IMR-90 (cell line): ENCODE measurements around the gene FADD. TPM values are rescaled to one million over a fixed set of nuclear protein-coding genes. Genes with fewer than 3 reads are reported as not detected.
A peak's percentile ranks its signal among the peaks of the same experiment; 100 is the strongest.

Experiments used
- ATAC-seq: fragments of 200-7000 bp; cut with Tn5 transposase; 2 replicates; pipeline ENCODE4 v1.9.1; 2020; ENCODE audit warnings: low read depth, mild to moderate bottlenecking, moderate library complexity
- BruUV-seq: library from RNA; stranded (reverse); fragments of 400-500 nt; replicated peaks from 2 replicates; lab custom pipeline; 2021; lab: Mats Ljungman, UMichigan
- CTCF ChIA-PET: fragments of 300-600 bp; formaldehyde crosslinking; extraction: SDS; loops from one replicate; lab custom pipeline; 2021; ENCODE audit warnings: antibody characterized with exemption; lab: Yijun Ruan, JAX
- POLR2A ChIA-PET: fragments of 300-600 bp; sonication (Branson Sonifier 250); formaldehyde crosslinking; loops from one replicate; lab custom pipeline; 2022; ENCODE audit warnings: antibody characterized with exemption; ENCODE audit not compliant: unreplicated experiment; lab: Charles Lee
- DNase-seq: peaks from one replicate; pipeline ENCODE4 v3.0.0; 2013
- H2AFZ ChIP-seq: replicated peaks from 2 replicates; pipeline ENCODE3; 2013; ENCODE audit warnings: low read length, mild to moderate bottlenecking; ENCODE audit not compliant: poor library complexity
- H2AK5ac ChIP-seq: 2 replicates; pipeline ENCODE4 v1.6.1; 2013; ENCODE audit warnings: low read depth, low read length, inconsistent platforms
- H2AK9ac ChIP-seq: replicated peaks from 2 replicates; pipeline ENCODE3; 2013; ENCODE audit warnings: mild to moderate bottlenecking, low read depth, low read length, moderate library complexity; ENCODE audit not compliant: poor library complexity
- H2BK120ac ChIP-seq: 2 replicates; pipeline ENCODE4 v1.6.1; 2013; ENCODE audit warnings: low read depth, low read length, inconsistent platforms
- H2BK15ac ChIP-seq: 3 replicates; pipeline ENCODE4 v1.6.1; 2013; ENCODE audit warnings: low read depth, low read length, inconsistent platforms
- H2BK20ac ChIP-seq: 2 replicates; pipeline ENCODE4 v1.6.1; 2013; ENCODE audit warnings: low read depth, mild to moderate bottlenecking, inconsistent platforms, low read length, moderate library complexity
- H2BK5ac ChIP-seq: 2 replicates; pipeline ENCODE4 v1.6.1; 2013; ENCODE audit warnings: mild to moderate bottlenecking, low read depth, low read length, inconsistent platforms; ENCODE audit not compliant: poor library complexity, severe bottlenecking
- H3K14ac ChIP-seq: replicated peaks from 2 replicates; pipeline ENCODE4 v1.6.1; 2013; ENCODE audit warnings: low read depth, low read length, inconsistent platforms
- H3K18ac ChIP-seq: 2 replicates; pipeline ENCODE4 v1.6.1; 2013; ENCODE audit warnings: low read depth, low read length, control low read depth
- H3K23ac ChIP-seq: 2 replicates; pipeline ENCODE4 v1.6.1; 2013; ENCODE audit warnings: low read depth, low read length, inconsistent platforms
- H3K27ac ChIP-seq: 2 replicates; pipeline ENCODE4 v1.5.1; 2013; ENCODE audit warnings: mild to moderate bottlenecking, control low read depth, low read length; ENCODE audit not compliant: insufficient read depth
- H3K27me3 ChIP-seq: 2 replicates; pipeline ENCODE4 v1.6.1; 2013; ENCODE audit warnings: low read length; ENCODE audit not compliant: control insufficient read depth, insufficient read depth
- H3K36me3 ChIP-seq: 2 replicates; pipeline ENCODE4 v1.6.1; 2013; ENCODE audit warnings: low read length, mixed read lengths; ENCODE audit not compliant: control insufficient read depth, insufficient read depth
- H3K4ac ChIP-seq: 2 replicates; pipeline ENCODE4 v1.6.1; 2013; ENCODE audit warnings: low read depth, low read length, inconsistent platforms
- H3K4me1 ChIP-seq: 2 replicates; pipeline ENCODE4 v1.6.1; 2013; ENCODE audit warnings: low read length, mixed read lengths; ENCODE audit not compliant: control insufficient read depth, insufficient read depth
- H3K4me2 ChIP-seq: 2 replicates; pipeline ENCODE4 v1.6.1; 2013; ENCODE audit warnings: low read depth, mild to moderate bottlenecking, control low read depth, low read length, moderate library complexity
- H3K4me3 ChIP-seq: 2 replicates; pipeline ENCODE4 v1.5.1; 2013; ENCODE audit warnings: low read depth, mild to moderate bottlenecking, control low read depth, low read length, moderate library complexity; ENCODE audit not compliant: insufficient read depth
- H3K56ac ChIP-seq: 2 replicates; pipeline ENCODE4 v1.6.1; 2013; ENCODE audit warnings: low read length, inconsistent platforms; ENCODE audit not compliant: insufficient read depth; ENCODE audit errors: extremely low read depth
- H3K79me1 ChIP-seq, 2 experiments: 2 replicates each; pipeline ENCODE4 v1.6.1; 2013; ENCODE audit warnings: low read length in 2 of 2, inconsistent platforms in 1 of 2, low read depth in 1 of 2
- H3K9ac ChIP-seq: 2 replicates; pipeline ENCODE4 v1.6.1; 2013; ENCODE audit warnings: low read depth, low read length, control low read depth
- H3K9me1 ChIP-seq: 2 replicates; pipeline ENCODE4 v1.6.1; 2013; ENCODE audit warnings: low read length, inconsistent platforms; ENCODE audit not compliant: insufficient read depth
- H3K9me3 ChIP-seq: 2 replicates; pipeline ENCODE4 v1.6.1; 2013; ENCODE audit warnings: low read length; ENCODE audit not compliant: control insufficient read depth, insufficient read depth
- H4K20me1 ChIP-seq: 2 replicates; pipeline ENCODE4 v1.6.1; 2013; ENCODE audit warnings: low read length, inconsistent platforms; ENCODE audit not compliant: insufficient read depth
- H4K5ac ChIP-seq: 2 replicates; pipeline ENCODE4 v1.6.1; 2013; ENCODE audit warnings: mild to moderate bottlenecking, low read depth, low read length, control low read depth
- H4K8ac ChIP-seq, 2 experiments: 2 replicates each; pipeline ENCODE4 v1.6.1; 2013; ENCODE audit warnings: low read depth in 2 of 2, low read length in 2 of 2, control low read depth in 1 of 2, inconsistent platforms in 1 of 2
- H4K91ac ChIP-seq: 2 replicates; pipeline ENCODE4 v1.6.1; 2013; ENCODE audit warnings: low read depth, low read length, inconsistent platforms; ENCODE audit not compliant: insufficient read depth
- BHLHE40 ChIP-seq: fragments of 150-350 bp; IDR thresholded peaks from 2 replicates; pipeline ENCODE4 v1.6.1; 2016; ENCODE audit warnings: mild to moderate bottlenecking, low read depth, low read length
- ELK1 ChIP-seq: fragments of 150-350 bp; IDR thresholded peaks from 2 replicates; pipeline ENCODE4 v1.6.1; 2016; ENCODE audit warnings: low read depth, mild to moderate bottlenecking, low read length, moderate library complexity, borderline replicate concordance
- FOS ChIP-seq: fragments of 150-350 bp; IDR thresholded peaks from 2 replicates; pipeline ENCODE4 v1.6.1; 2016; ENCODE audit warnings: low read depth, low read length
- NFE2L2 ChIP-seq: fragments of 150-350 bp; IDR thresholded peaks from 2 replicates; pipeline ENCODE4 v1.6.1; 2016; ENCODE audit warnings: low read depth, mild to moderate bottlenecking, low read length
- RFX5 ChIP-seq: IDR thresholded peaks from 2 replicates; pipeline ENCODE4 v1.8.0; 2012; ENCODE audit warnings: low read depth, mild to moderate bottlenecking, low read length, moderate library complexity
- USF2 ChIP-seq: fragments of 150-350 bp; IDR thresholded peaks from 2 replicates; pipeline ENCODE4 v1.6.1; 2017; ENCODE audit warnings: mild to moderate bottlenecking, antibody characterized with exemption, low read length, low read depth
- WGBS, 2 experiments: methylation state at CpG; one replicate each; pipeline versions ENCODE4 v1.1.5 to v1.1.7; 2013; ENCODE audit warnings: missing lambda C conversion rate in 2 of 2; ENCODE audit not compliant: insufficient read length in 1 of 2; ENCODE audit errors: extremely low coverage in 2 of 2; 5-methylcytosine and 5-hydroxymethylcytosine counted together
- dilution Hi-C: fragments of 300-500 bp; cut with HindIII; formaldehyde crosslinking; loops from one replicate; pipeline ENCODE4 v1.14.3; 2018; ENCODE audit warnings: low sequenced_read_pairs; ENCODE audit not compliant: unreplicated experiment
- in situ Hi-C: fragments of 300-500 bp; cut with MboI; formaldehyde crosslinking; loops from 3 replicates; pipeline ENCODE4 v1.14.3; 2019; ENCODE audit warnings: low sequenced_read_pairs, inconsistent platforms, mixed read lengths
- intact Hi-C: fragments of 100-400 bp; cut with micrococcal nuclease; formaldehyde crosslinking; loops from 2 replicates; pipeline ENCODE4 v1.10.0; 2022
- polyA plus RNA-seq, 3 experiments: library from polyadenylated mRNA; depleted of rRNA; stranded (reverse); fragments of >200 nt; gene quantifications; 2 replicates each; pipeline ENCODE4 v1.2.3, GENCODE V29; 2012; ENCODE audit warnings: low replicate concordance in 1 of 3
- total RNA-seq: library from RNA; depleted of rRNA; stranded (reverse); fragments of >200 nt; gene quantifications from 2 replicates; pipeline ENCODE4 v1.2.3, GENCODE V29; 2012
- TF ChIP-seq, protein P1 (sequence below): conservative IDR thresholded peaks from 2 replicates; pipeline ENCODE4 v1.5.1; 2012; ENCODE audit warnings: mild to moderate bottlenecking, low read depth, low read length, improper control_type of control experiment

Gene FADD
- total and polyA plus RNA-seq, 2 of the 4 experiments (the other 2 are of a cell fraction): 38.1 to 44.4 TPM

DNA sequence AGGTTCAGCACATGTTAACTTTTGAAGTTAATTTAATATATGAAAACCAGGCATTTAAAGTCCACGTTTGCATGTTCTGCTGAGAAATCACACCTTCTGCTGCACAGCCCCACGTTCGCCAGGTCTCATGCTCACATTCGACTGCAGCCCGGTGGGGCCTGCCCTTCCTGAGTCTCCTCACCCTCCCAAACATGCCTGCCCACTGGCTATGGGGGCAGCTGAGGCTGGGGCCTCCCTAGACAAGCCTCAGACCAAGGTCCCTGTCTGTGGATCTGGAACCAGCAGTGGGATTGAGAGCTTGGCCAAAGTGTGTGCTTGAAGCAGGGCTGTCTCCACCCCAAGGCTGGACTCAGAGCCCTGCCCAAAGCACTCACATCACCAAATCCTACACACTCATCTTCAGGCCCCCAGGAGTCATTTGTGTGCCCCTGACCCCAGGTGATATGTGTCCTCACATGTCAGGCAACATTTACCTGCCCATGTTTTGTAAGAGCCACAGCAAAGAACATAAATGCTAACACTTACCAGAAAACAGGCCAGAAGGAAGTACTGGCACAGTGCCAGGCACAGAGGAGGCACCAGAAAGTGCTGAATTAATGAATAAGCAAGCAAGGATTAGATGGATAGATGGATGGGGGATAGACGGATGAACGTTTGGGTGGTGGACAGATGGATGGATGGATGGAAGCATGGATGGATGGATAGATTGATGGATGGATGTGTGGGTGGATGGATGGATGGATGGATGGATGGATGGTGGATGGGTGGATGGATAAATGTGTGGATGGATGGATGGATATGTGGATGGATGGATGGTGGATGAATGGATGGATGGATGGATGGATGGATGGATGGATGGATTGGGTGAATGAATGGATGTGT lies 9.4 kb upstream of the FADD start:
- 60 to 100% methylated on average over 1 to 2 of the region's 7 CpGs for WGBS, 2 experiments
- Histone ChIP-seq H2AK5ac (no peak overlapping the region), H2BK120ac (no peak overlapping the region), H2BK5ac (peak overlapping the region; percentile 18), H3K27me3 (peaks cover 2% of the 10 kb centered on the region; the same call in 1 of the 2 replicates), H4K91ac (no peak overlapping the region), H3K9me3 (no peaks in the 10 kb centered on the region), H3K4me3 (no peak overlapping the region), H4K5ac (no peak overlapping the region), H3K18ac (no peak overlapping the region), H3K14ac (no peak overlapping the region), H3K9me1 (peaks cover 9% of the 10 kb centered on the region; the same call in 1 of the 2 replicates), H2BK15ac (no peak overlapping the region), H2AK9ac (no peak overlapping the region), H3K9ac (no peak overlapping the region), H2AFZ (no peak overlapping the region), H3K36me3 (no peaks in the 10 kb centered on the region), H3K23ac (no peak overlapping the region), H2BK20ac (no peak overlapping the region), H3K4ac (no peak overlapping the region), H3K56ac (no peak overlapping the region), H3K4me1 (no peaks in the 10 kb centered on the region; the same call in 1 of the 2 replicates), H3K79me1 (no peaks in the 10 kb centered on the region), H3K27ac (no peak overlapping the region), H3K4me2 (no peak overlapping the region), H4K8ac (no peak overlapping the region), H4K20me1 (peaks cover 3% of the 10 kb centered on the region; the same call in 1 of the 2 replicates)
- DNase-seq (no peak), ATAC-seq (no peak)
- BruUV-seq: no TSS peak
- ChIA-PET POLR2A (no interaction called here), CTCF (no interaction called here)
- in situ Hi-C loops: loop anchor here (5.0 to 25.0 kb wide), 3 partner anchors 281 to 1081 kb away; no protein-coding TSS in a partner anchor
- TF ChIP-seq ELK1 (no peak), RFX5 (no peak), BHLHE40 (no peak), NFE2L2 (no peak), FOS (no peak), USF2 (no peak)
- TF ChIP-seq, protein P1, sequence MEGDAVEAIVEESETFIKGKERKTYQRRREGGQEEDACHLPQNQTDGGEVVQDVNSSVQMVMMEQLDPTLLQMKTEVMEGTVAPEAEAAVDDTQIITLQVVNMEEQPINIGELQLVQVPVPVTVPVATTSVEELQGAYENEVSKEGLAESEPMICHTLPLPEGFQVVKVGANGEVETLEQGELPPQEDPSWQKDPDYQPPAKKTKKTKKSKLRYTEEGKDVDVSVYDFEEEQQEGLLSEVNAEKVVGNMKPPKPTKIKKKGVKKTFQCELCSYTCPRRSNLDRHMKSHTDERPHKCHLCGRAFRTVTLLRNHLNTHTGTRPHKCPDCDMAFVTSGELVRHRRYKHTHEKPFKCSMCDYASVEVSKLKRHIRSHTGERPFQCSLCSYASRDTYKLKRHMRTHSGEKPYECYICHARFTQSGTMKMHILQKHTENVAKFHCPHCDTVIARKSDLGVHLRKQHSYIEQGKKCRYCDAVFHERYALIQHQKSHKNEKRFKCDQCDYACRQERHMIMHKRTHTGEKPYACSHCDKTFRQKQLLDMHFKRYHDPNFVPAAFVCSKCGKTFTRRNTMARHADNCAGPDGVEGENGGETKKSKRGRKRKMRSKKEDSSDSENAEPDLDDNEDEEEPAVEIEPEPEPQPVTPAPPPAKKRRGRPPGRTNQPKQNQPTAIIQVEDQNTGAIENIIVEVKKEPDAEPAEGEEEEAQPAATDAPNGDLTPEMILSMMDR: no peak
- intact Hi-C loops: no loop called here
- dilution Hi-C loops: no loop called here
